OCI-LY1 (cell line): ENCODE measurements around the gene NUFIP1.

ENCODE experiments used
- H2AFZ ChIP-seq: fragments of 200-600 bp; sonication (generic), shearing (Covaris generic); 2 replicates; pipeline ENCODE4 v1.6.0; 2014; ENCODE audit warnings: antibody characterized with exemption, mild to moderate bottlenecking, low read length
- H3F3A ChIP-seq: fragments of 200-600 bp; sonication (generic), shearing (Covaris generic); 2 replicates; pipeline ENCODE4 v1.6.0; 2014; ENCODE audit warnings: mild to moderate bottlenecking, antibody characterized with exemption, low read length, moderate library complexity; ENCODE audit not compliant: insufficient read depth
- H3K27ac ChIP-seq: fragments of 200-600 bp; sonication (generic); 2 replicates; pipeline ENCODE4 v1.5.1; 2014; ENCODE audit warnings: low read length, mixed run types, mild to moderate bottlenecking, low read depth; ENCODE audit not compliant: poor library complexity, severe bottlenecking
- H3K27me3 ChIP-seq: fragments of 200-600 bp; sonication (generic); 2 replicates; pipeline ENCODE4 v1.6.0; 2014; ENCODE audit warnings: antibody characterized with exemption, mild to moderate bottlenecking, low read length, moderate library complexity; ENCODE audit not compliant: insufficient read depth
- H3K36me3 ChIP-seq: fragments of 200-600 bp; sonication (generic); 2 replicates; pipeline ENCODE4 v1.6.1; 2014; ENCODE audit warnings: mild to moderate bottlenecking, antibody characterized with exemption, low read length, moderate library complexity, mixed read lengths; ENCODE audit not compliant: insufficient read depth
- H3K4me1 ChIP-seq: fragments of 200-600 bp; sonication (generic); 2 replicates; pipeline ENCODE4 v1.5.1; 2014; ENCODE audit warnings: mild to moderate bottlenecking, low read length, moderate library complexity; ENCODE audit not compliant: insufficient read depth, severe bottlenecking
- H3K4me2 ChIP-seq: fragments of 200-600 bp; sonication (generic), shearing (Covaris generic); 2 replicates; pipeline ENCODE4 v1.6.1; 2014; ENCODE audit warnings: low read length
- H3K4me3 ChIP-seq: fragments of 200-600 bp; sonication (generic); 2 replicates; pipeline ENCODE4 v1.5.1; 2014; ENCODE audit warnings: low read length, low read depth, mild to moderate bottlenecking, mixed read lengths; ENCODE audit not compliant: poor library complexity, severe bottlenecking
- H3K79me2 ChIP-seq: fragments of 200-600 bp; shearing (Covaris generic); 2 replicates; pipeline ENCODE4 v1.6.1; 2016; ENCODE audit warnings: mixed run types, low read length, mixed read lengths; ENCODE audit not compliant: insufficient read depth
- H3K9ac ChIP-seq: fragments of 200-600 bp; sonication (generic), shearing (Covaris generic); 2 replicates; pipeline ENCODE4 v1.6.1; 2014; ENCODE audit warnings: mild to moderate bottlenecking, low read length, mixed read lengths
- H3K9me2 ChIP-seq: fragments of 200-600 bp; sonication (generic), shearing (Covaris generic); 2 replicates; pipeline ENCODE4 v1.6.1; 2014; ENCODE audit warnings: low read depth, mild to moderate bottlenecking, low read length, mixed read lengths
- H3K9me3 ChIP-seq: fragments of 200-600 bp; shearing (Covaris generic); 2 replicates; pipeline ENCODE4 v1.6.1; 2014; ENCODE audit warnings: low read length, mixed read lengths
- H4K20me1 ChIP-seq: fragments of 200-600 bp; sonication (generic), shearing (Covaris generic); 2 replicates; pipeline ENCODE4 v1.6.0; 2016; ENCODE audit warnings: mild to moderate bottlenecking, low read length; ENCODE audit not compliant: insufficient read depth
- EZH2 ChIP-seq: fragments of 200-600 bp; sonication (generic), shearing (Covaris generic); IDR thresholded peaks from 2 replicates; pipeline ENCODE4 v1.8.0; 2017; ENCODE audit warnings: borderline replicate concordance, mixed run types, mild to moderate bottlenecking, antibody characterized with exemption, low read length, moderate library complexity, mixed read lengths
- TF ChIP-seq, protein P1 (sequence below): fragments of 200-600 bp; sonication (generic), shearing (Covaris generic); IDR thresholded peaks from 2 replicates; pipeline ENCODE4 v1.5.1; 2017; ENCODE audit warnings: mild to moderate bottlenecking, antibody characterized with exemption, low read length, moderate library complexity, mixed read lengths

NUFIP1 gene

DNA sequence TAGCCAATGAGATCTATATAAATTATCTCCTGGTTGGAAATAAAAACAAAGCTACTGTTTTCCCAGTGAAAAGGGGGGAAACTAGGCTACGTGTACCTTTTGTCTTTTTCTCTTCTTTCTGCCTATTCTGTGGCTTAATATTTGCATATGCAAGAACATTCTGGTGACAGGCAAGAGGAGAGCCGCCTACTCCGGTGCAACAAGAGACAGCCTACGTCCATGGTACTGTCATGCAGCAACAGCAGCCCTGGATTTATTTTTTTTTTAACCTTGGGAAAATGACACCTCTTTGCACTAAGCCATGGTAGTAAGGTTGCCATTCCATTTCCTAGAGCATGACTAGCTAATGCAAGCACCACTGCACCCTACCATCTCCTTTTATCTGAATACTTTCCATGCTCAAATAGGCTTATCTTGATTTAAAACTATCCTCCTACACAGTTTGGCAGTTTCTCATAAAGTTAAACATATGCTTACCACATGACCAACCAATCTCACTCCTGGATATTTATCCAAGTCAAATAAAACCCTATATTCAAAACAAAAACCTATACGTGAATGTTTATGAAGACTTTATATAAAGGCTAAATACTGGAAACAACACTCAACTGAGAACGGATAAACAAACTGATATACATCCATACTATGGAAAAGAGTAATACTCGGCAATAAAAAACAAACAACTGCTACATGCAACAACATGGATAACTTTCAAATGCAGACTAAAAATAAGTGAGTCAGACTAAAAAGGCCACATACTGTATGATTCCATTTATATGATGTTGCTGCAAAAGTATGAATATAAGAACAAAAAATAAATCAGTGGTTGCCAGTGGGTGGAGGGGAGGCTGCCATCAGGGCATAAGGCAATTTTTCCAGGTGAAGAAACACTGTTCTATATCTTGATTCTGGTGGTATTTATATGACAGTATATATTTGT, 17.3 kb downstream of the NUFIP1 start:
- Histone ChIP-seq H3K36me3 (peaks cover 70% of the 10 kb centered on the region), H3K79me2 (no peaks in the 10 kb centered on the region), H4K20me1 (no peaks in the 10 kb centered on the region)

DNA sequence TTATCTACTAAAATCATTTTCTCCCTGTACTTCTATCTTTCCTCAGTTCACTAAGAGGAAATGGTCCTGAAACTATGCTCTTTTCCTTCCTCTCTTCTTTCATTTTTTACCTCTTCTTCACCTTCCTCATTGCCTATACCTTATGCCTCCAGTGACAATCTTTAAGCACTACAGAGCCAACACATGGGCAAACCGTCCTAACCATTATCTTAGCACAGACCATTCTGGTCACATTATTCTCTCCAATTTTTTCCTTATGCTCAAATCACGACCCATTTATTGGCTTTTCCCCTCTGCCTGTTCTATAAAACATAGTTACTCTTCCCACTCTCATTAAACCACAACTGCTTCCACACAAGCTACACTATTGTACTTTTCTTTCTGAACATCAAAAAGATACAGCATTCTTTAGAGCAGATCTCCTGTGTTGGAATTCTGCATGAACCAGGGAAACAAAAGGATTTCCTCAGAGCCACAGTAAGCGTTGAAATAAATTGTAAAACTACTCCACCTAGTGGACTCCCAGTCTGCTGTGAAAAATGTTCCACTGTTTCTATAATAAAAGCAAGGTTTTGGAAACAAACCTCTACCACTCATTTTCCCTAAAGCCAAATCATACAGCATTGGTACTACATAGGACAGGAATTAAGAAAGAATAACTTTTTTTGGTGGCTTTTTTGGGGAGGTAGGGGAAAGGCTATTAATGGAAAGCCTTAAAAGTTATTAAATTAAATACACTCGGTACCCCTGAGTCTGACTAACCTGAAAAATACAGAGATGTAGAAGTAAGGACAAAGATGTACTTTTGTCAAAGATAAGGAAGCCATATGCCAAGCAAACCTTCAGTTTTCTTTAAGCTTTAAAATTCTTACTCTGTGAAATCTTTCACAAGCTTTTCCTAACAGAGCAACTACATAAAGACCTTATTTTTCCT, 19.5 kb downstream of the NUFIP1 start:
- H3K27ac ChIP-seq = no peak overlapping the region
- H3K36me3 ChIP-seq = peaks cover 69% of the 10 kb centered on the region

More for the DNA sequence above, 17.3 kb downstream of the NUFIP1 start:
- H3K4me3 ChIP-seq = no peak overlapping the region
- no peaks in the 10 kb centered on the region for H3K9me3 ChIP-seq
- H3K4me2 ChIP-seq = no peak overlapping the region
- no peaks in the 10 kb centered on the region for H3K9me2 ChIP-seq
- no peak for TF ChIP-seq EZH2
- TF ChIP-seq, protein P1, sequence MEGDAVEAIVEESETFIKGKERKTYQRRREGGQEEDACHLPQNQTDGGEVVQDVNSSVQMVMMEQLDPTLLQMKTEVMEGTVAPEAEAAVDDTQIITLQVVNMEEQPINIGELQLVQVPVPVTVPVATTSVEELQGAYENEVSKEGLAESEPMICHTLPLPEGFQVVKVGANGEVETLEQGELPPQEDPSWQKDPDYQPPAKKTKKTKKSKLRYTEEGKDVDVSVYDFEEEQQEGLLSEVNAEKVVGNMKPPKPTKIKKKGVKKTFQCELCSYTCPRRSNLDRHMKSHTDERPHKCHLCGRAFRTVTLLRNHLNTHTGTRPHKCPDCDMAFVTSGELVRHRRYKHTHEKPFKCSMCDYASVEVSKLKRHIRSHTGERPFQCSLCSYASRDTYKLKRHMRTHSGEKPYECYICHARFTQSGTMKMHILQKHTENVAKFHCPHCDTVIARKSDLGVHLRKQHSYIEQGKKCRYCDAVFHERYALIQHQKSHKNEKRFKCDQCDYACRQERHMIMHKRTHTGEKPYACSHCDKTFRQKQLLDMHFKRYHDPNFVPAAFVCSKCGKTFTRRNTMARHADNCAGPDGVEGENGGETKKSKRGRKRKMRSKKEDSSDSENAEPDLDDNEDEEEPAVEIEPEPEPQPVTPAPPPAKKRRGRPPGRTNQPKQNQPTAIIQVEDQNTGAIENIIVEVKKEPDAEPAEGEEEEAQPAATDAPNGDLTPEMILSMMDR = no peak
- no peak overlapping the region for H3K27ac ChIP-seq
- H2AFZ ChIP-seq = no peak overlapping the region
- H3K4me1 ChIP-seq = peaks cover 17% of the 10 kb centered on the region
- no peaks in the 10 kb centered on the region for H3K27me3 ChIP-seq
- H3F3A ChIP-seq = no peaks in the 10 kb centered on the region
- no peak overlapping the region for H3K9ac ChIP-seq

DNA sequence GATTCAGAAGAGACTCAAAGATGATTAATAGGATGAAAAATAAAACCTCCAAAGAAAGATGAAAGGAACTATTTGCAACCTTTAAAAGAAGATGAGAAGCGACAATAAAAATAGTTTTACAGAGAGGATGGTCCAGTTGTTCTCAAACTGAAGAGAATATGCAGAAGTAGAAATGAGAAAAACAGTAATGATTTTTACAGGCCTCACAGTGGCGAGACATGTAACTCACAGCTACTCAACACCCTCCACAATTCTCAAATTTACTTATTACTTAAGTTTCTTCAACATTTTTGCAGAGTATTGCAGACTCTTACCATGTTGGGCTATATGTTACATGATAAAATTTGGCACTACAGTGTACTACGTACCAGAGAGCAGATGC, 20.8 kb downstream of the NUFIP1 start:
- H3K27ac ChIP-seq = no peak overlapping the region
- no peaks in the 10 kb centered on the region for H3F3A ChIP-seq
- no peaks in the 10 kb centered on the region for H3K27me3 ChIP-seq
- H3K4me1 ChIP-seq = no peaks in the 10 kb centered on the region
- no peak overlapping the region for H3K9ac ChIP-seq
- H3K4me2 ChIP-seq = no peak overlapping the region
- no peak overlapping the region for H3K4me3 ChIP-seq
- H3K36me3 ChIP-seq = peaks cover 69% of the 10 kb centered on the region
- no peaks in the 10 kb centered on the region for H3K79me2 ChIP-seq
- no peak for TF ChIP-seq EZH2
- TF ChIP-seq, protein P1 = no peak
- no peaks in the 10 kb centered on the region for H3K9me2 ChIP-seq
- no peaks in the 10 kb centered on the region for H4K20me1 ChIP-seq
- no peak overlapping the region for H2AFZ ChIP-seq
- H3K9me3 ChIP-seq = 0 out of 2 replicates have a peak, but pooled peaks cover 7% of the 10 kb centered on the region

More for the DNA sequence above, 19.5 kb downstream of the NUFIP1 start:
- H3K4me1 ChIP-seq = peaks cover 10% of the 10 kb centered on the region
- no peaks in the 10 kb centered on the region for H3K9me2 ChIP-seq
- no peaks in the 10 kb centered on the region for H3K9me3 ChIP-seq
- H3K27me3 ChIP-seq = no peaks in the 10 kb centered on the region
- TF ChIP-seq, protein P1 = peak; percentile 90
- no peak for TF ChIP-seq EZH2
- no peaks in the 10 kb centered on the region for H4K20me1 ChIP-seq
- H3K4me2 ChIP-seq = no peak overlapping the region
- H3K79me2 ChIP-seq = no peaks in the 10 kb centered on the region
- H2AFZ ChIP-seq = no peak overlapping the region
- no peak overlapping the region for H3K9ac ChIP-seq
- no peak overlapping the region for H3K4me3 ChIP-seq
- no peaks in the 10 kb centered on the region for H3F3A ChIP-seq
